Lower lobe of right lung (tissue), 2 donors: Measurements from ENCODE around the gene SYF2. TPM values are rescaled to one million over a fixed set of nuclear protein-coding genes. Genes with fewer than 3 reads are reported as not detected.
"Not testable (repeated sequence)": the region's sequence is repeated elsewhere in the genome, so short reads cannot be mapped to it uniquely, and the experiment has no call there.

ENCODE experiments used
- ATAC-seq, 2 donors: fragments of 200-7000 bp; cut with Tn5 transposase; one replicate each; pipeline ENCODE4 v1.9.1; 2020 to 2022; ENCODE audit warnings: mild to moderate bottlenecking in 2 of 2, moderate library complexity in 2 of 2
- DNase-seq: peaks from one replicate; pipeline ENCODE4 v3.0.0-alpha.2; 2020
- H3K27ac ChIP-seq: fragments of 200-600 bp; one replicate; pipeline ENCODE4 v1.8.0; 2022
- H3K27me3 ChIP-seq: fragments of 200-600 bp; one replicate; pipeline ENCODE4 v1.8.0; 2022; ENCODE audit warnings: low read depth
- H3K36me3 ChIP-seq: fragments of 200-600 bp; one replicate; pipeline ENCODE4 v1.8.0; 2022; ENCODE audit warnings: mild to moderate bottlenecking
- H3K4me1 ChIP-seq: fragments of 200-600 bp; one replicate; pipeline ENCODE4 v1.8.0; 2022
- H3K4me3 ChIP-seq: fragments of 200-600 bp; one replicate; pipeline ENCODE4 v1.8.0; 2022; ENCODE audit warnings: mild to moderate bottlenecking
- H3K9me3 ChIP-seq: fragments of 200-600 bp; one replicate; pipeline ENCODE4 v1.8.0; 2022
- intact Hi-C: fragments of 100-400 bp; cut with DNase I; formaldehyde crosslinking; loops from one replicate; pipeline ENCODE4 v1.11.0; 2022
- total RNA-seq: library from RNA; stranded (reverse); fragmentation: NEBNext Ultra II Directional; extraction: Animal tissue kit (Norgen Biotek cat#: 25700); gene quantifications from one replicate; pipeline ENCODE4 v1.2.1, GENCODE V29; 2021
- TF ChIP-seq, protein P1 (sequence below): fragments of 200-600 bp; IDR thresholded peaks from one replicate; pipeline ENCODE4 v1.8.0; 2022; ENCODE audit warnings: antibody characterized with exemption, mild to moderate bottlenecking
- donor health status: DM: no; HTN: yes; CAD: no; lungs with severe emphysema.

SYF2 gene
- total RNA-seq, 1 donor from 2014 or later: 44.6 TPM

DNA sequence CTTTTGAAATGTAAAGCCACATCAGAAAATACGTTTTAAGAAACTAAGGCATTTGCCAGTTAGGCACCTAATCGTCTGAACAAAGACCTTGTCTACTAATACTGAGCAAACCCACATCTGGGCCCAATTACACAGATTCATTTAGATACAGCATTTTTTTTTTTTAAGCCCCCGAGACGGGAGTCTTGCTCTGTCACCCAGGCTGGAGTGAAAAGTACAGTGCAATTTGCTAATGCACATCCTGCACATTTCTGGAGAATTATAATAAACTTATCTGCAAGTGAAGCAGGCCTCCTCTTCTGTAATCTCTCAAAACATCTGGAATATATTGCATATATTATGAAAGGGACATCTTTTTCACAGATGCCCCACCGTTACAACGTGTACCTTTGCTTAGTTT is 11.6 kb upstream of the SYF2 start:
- Histone ChIP-seq H3K27ac (no peak overlapping the region), H3K9me3 (no peaks in the 10 kb centered on the region), H3K36me3 (peaks cover 63% of the 10 kb centered on the region), H3K4me3 (no peak overlapping the region), H3K27me3 (no peaks in the 10 kb centered on the region), H3K4me1 (peaks cover 48% of the 10 kb centered on the region)
- TF ChIP-seq, protein P1, sequence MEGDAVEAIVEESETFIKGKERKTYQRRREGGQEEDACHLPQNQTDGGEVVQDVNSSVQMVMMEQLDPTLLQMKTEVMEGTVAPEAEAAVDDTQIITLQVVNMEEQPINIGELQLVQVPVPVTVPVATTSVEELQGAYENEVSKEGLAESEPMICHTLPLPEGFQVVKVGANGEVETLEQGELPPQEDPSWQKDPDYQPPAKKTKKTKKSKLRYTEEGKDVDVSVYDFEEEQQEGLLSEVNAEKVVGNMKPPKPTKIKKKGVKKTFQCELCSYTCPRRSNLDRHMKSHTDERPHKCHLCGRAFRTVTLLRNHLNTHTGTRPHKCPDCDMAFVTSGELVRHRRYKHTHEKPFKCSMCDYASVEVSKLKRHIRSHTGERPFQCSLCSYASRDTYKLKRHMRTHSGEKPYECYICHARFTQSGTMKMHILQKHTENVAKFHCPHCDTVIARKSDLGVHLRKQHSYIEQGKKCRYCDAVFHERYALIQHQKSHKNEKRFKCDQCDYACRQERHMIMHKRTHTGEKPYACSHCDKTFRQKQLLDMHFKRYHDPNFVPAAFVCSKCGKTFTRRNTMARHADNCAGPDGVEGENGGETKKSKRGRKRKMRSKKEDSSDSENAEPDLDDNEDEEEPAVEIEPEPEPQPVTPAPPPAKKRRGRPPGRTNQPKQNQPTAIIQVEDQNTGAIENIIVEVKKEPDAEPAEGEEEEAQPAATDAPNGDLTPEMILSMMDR: no peak
- ATAC-seq (no peak), DNase-seq (no peak)
- intact Hi-C loops: no loop called here

DNA sequence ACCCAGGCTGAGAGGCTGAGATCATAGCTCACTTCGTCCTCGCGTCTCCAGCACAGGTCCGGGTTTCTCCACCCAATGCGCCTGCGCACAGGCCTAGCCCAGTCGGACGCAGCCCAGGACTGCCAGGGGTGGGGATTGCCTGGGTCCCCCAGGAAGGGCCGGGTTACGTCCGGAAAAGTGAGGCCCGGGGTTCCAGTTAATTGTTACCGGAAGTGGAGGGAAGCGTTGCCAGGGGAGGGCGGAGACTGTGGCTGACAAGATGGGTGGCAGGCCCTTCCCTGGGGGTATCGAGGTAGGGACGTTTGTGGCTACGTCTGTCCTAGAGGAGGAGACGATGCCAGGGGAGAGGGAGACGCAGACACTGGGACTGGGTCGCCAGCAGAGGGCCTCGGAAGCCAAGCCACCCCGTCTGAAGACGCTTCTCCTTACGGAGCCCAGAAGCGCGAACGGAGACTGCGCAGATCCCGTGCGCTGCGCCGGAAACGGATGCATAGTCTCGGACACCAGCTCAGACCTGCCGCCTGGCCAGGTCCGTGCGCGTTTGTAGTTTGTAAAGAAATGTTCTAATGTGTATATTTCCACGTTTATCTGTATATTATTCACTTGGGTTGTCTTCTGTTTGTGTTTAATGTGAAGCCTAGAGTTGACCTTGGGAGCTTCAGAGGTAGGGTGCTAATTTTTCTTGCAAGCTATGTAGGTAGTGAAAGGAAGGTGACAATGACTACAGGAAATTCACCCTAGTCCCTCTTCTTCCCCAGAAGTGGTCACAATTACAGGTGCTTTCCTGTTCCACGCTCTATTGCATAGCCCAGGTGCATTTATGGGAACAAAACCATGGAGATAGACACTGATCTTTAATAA is 7.6 kb upstream of the SYF2 start:
- intact Hi-C loops: no loop called here
- Histone ChIP-seq H3K36me3 (peaks cover 58% of the 10 kb centered on the region), H3K4me3 (peak overlapping the region; percentile 55), H3K9me3 (no peaks in the 10 kb centered on the region), H3K27me3 (no peaks in the 10 kb centered on the region), H3K4me1 (peaks cover 52% of the 10 kb centered on the region), H3K27ac (peak overlapping the region; percentile 86)
- DNase-seq (peak; percentile 95), ATAC-seq (peak; percentile 96 to 97)
- TF ChIP-seq, protein P1: peak; percentile 64

DNA sequence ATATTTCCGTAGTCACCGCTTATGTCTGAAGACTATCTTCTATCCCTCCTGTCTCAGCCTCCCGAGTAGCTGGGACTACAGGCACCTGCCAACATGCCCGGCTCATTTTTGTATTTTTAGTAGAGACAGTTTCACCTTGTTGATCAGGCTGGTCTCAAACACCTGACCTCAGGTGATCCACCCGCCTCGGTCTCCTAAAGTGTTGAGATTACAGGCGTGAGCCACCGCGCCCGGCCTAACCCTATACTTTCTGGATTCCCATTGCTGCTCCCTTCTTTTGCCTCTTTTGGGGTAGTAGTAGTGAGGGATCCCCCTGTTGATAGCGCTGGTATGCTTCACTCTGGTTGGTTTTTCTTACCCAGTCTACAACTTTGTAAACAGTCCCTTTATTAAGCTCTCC is 5.7 kb upstream of the SYF2 start:
- peaks cover 50% of the 10 kb centered on the region for H3K4me1 ChIP-seq
- ATAC-seq: no peak

DNA sequence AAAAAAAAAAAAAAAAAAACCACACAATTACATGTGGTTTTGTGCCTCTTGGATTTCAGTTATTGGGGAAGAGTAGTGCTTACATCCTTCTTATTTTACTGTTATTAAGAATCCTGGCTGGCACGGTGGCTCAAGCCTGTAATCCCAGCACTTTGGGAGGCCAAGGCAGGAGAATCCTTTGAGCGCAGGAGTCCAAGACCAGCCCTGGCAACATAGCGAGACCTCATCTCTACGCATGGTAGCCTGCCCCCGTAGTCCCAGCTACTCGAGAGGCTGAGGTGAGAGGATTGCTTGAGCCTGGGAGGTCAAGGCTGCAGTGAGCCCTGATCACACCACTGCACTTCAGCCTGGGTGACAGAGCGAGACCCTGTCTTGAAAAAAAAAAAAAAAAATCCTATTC is 4.0 kb upstream of the SYF2 start:
- ATAC-seq, DNase-seq, H3K27me3 ChIP-seq, H3K4me3 ChIP-seq, intact Hi-C loops, H3K27ac ChIP-seq, H3K9me3 ChIP-seq: not testable (repeated sequence)
- peaks cover 57% of the 10 kb centered on the region for H3K4me1 ChIP-seq
- peaks cover 32% of the 10 kb centered on the region for H3K36me3 ChIP-seq

More for the DNA sequence above, 5.7 kb upstream of the SYF2 start:
- intact Hi-C loops: no loop called here
- Histone ChIP-seq H3K27ac (no peak overlapping the region), H3K9me3 (no peaks in the 10 kb centered on the region), H3K4me3 (no peak overlapping the region), H3K36me3 (peaks cover 50% of the 10 kb centered on the region), H3K27me3 (no peaks in the 10 kb centered on the region)
- DNase-seq: no peak
- TF ChIP-seq, protein P1: no peak

DNA sequence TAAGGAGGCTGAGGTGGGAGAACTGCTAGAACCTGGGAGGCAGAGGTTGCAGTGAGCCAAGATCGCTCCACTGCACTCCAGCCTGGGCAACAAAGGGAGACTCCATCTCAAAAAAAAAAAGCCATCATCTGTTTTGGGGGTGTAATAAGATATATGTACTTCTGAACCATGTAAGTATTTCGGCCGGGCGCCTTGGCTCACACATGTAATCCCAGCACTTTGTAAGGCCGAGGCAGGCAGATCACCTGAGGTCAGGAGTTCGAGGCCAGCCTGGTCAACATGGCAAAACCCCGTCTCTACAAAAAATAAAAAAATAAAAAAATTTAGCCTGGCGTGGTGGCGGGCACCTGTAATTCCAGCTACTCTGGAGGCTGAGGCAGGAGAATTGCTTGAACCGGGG is 3.1 kb upstream of the SYF2 start:
- H3K4me1 ChIP-seq: peaks cover 54% of the 10 kb centered on the region
- intact Hi-C loops, H3K4me3 ChIP-seq, H3K27me3 ChIP-seq, H3K27ac ChIP-seq, H3K9me3 ChIP-seq, DNase-seq, ATAC-seq: not testable (repeated sequence)
- H3K36me3 ChIP-seq: peaks cover 32% of the 10 kb centered on the region

DNA sequence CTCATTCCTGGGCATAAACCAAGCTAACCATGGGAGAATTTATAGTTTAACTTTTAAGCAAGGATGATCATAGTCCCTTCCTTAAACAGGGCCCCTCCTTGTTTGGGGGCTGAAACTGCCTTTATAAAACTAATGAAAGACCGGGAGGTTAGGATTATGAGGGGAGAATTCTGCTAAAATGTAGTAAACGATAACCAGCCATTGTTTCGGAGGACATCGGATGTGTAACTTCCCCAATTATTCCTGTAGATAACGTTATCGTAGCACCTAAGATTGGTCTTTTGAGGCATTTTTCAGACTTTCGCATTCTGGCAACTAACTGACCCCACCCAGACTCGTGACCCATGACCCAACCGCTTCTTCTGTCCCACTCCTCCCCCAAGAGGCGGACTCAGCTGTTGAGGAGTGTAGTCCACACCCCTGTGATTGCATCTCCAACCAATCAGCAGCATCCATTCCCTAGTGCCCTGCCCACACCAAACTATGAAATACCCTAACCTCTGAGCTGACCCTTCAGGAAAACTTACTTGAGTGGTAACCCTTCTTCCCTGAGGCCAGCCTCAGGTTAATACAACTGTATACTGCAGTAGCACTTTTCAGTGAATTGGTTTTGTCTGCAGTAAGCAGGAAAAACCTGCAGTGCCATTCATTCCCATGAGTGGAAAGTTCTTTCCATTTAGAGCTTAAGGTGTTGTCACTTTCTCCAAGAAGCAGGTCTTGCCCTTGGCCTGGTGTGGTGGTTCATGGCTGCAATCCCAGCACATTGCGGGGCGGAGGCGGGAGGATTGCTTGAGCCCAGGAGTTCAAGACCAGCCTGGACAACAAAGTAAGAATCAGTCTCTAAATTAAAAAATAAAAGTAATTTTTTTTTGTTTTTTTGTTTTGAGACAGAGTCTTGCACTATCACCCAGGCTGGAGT is 823 bp upstream of the SYF2 start:
- DNase-seq (peak; percentile 91), ATAC-seq (peak; percentile 94 to 96)
- Histone ChIP-seq H3K4me1 (peaks cover 41% of the 10 kb centered on the region), H3K27ac (peak overlapping the region; percentile 95), H3K27me3 (no peaks in the 10 kb centered on the region), H3K9me3 (no peaks in the 10 kb centered on the region), H3K36me3 (peaks cover 53% of the 10 kb centered on the region), H3K4me3 (peak overlapping the region; percentile 93)
- intact Hi-C loops: no loop called here
- TF ChIP-seq, protein P1: no peak
